Amygdala (tissue), 56 donors: ENCODE data around the gene ABCC5.
"Not testable (repeated sequence)": the region's sequence is repeated elsewhere in the genome, so short reads cannot be mapped to it uniquely, and the experiment has no call there.

Experiments used
- DNase-seq, 56 donors: peaks; one replicate each; lab custom pipeline; 2025; lab: John Stamatoyannopoulos, UW

ABCC5 gene

DNA sequence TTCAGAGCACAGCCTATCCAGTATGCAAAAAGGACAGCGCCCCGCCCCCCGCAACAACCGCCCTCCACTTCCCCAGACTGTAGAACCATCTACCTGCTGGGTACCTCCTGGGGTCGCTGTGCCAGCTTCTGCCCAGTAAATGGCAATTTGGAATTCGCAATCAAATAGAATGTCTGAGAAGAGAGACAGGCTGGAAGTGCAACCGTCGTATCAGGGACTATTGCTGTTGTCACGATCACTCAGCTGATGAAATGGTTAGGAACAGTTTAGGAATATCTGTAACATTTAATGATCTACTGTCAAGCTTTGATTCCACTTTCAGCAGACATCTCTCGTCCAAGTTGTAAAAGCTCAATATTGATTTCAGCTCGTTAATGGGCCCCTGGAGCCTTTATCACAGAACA is 119.7 kb downstream of the ABCC5 start:
- no peak for DNase-seq

DNA sequence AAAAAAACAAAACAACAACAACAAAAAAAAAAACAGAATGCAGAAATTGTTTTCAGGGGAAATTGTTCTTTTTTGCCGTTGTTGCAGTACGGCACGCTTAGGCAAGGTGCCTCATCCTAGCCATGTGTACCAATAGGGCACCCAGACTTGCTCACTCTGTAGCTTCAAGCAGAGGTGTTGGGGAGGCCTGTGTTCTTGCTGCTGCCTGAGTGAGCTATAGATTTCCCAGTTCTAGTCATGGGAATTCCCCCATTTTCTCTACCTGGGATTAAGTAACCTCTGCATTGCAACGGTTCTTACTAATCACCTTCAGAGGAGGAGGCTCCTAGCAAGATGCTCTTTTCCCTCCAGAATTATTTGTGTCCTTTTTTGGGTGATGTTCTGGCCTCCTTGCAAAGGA is 120.1 kb downstream of the ABCC5 start:
- DNase-seq, result no peak

DNA sequence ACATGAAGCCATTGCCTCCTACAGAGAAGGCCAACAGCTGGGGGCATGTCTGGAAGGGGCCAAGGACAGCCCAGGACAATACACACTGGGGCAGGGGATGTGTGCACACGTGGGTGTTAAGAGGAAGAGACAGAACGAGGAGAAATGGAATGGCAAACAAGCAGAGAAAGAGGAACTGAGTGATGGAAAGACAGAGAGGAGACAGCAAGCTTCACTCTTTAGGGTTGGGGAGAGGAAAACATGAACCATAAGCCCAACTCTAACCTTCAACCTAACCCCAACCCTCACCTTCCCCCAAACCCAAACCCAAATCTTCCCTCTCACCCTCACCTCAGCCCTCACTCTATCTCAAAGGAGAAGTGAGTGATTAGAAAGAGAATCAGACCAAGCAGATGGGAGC is 121.1 kb downstream of the ABCC5 start:
- no peak for DNase-seq

DNA sequence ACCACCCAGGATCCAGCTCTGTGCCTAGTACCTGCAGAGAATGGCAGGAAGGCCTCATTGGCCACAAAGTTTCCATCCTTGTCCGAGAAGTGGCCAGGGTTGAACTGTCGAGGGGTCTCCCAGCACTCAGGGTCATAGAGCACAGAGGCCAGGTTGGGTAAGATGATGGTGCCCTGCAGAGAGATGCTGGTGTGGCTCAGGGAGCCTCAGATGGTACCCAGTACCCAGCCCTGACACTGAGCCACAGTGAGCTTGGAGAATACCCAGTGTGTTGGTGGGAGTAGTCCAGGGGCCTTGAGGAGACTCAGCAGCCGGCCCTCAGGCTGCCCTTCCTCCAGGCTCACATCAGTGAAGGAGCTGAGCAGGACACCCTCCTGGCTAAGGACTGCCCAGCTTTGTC is 121.5 kb downstream of the ABCC5 start:
- no peak for DNase-seq

DNA sequence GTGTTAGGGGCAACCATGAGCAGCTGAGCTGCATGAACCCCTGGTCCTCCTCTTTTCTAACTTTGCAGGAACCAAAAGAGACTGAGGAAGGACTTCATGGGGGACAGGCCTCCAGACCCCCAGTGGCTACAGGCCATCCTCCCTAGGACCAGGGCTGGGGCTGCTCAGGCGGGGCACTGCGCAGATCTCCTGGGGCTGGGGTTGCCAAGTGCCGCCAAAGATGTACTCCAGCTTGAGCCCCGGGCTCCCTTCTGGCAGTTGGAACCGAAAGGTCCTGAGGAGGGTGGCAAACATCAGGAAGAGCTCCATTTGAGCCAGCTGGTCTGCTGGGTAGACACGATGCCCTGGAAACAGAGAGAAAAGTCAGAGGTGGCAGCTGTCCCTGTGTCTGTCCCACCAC is 121.9 kb downstream of the ABCC5 start:
- DNase-seq, result no peak

DNA sequence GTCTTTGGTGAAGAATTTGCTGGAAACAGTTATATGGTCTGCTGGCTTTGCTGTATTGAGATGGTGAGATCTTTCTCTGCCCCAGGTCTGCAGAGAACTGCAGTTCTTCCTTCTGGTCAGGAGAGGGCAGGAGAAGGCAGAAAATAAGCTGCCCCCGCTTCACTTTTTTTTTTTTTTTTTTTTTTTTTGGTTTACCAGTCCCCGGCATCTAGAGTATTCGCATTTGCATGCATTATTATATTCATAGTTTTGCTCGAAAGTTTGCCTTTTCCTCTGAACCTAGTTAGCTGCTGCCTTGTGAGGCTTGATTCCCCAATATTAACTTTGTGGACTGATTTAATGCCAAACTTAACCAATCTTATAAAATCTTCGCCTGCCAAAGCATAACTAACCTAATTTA is 122.4 kb downstream of the ABCC5 start:
- peak in 9 of 56 donors; percentile 2 to 42 (median 6) for DNase-seq

DNA sequence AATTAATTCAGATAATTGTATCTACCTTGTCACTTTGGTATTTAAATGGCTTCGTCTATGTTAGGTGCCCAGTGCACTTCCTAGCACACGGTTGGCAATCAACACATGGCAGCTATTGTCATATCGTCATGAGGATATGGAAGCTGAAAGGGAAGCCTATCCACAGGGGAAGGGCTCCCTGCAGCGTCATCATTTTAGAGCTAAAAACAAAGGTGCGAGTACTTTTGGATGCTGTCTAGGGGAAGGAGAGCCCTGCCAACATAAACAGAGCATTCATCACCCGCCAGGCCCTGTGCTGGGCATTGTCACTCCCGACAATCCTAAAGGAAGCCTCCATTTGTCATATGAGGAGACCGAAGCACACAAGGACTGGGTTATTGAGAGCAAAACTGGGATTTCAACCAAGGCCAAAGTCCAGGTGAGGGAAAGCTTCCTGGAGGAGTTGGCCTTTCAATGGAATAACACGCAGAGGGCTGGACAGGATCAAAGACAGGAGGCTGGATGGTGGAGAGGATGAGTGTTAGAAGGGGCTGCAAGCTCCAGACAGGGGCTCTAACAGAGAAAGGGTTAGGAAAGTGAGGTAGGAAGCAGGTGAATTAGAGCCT is 125.0 kb downstream of the ABCC5 start:
- no peak for DNase-seq

DNA sequence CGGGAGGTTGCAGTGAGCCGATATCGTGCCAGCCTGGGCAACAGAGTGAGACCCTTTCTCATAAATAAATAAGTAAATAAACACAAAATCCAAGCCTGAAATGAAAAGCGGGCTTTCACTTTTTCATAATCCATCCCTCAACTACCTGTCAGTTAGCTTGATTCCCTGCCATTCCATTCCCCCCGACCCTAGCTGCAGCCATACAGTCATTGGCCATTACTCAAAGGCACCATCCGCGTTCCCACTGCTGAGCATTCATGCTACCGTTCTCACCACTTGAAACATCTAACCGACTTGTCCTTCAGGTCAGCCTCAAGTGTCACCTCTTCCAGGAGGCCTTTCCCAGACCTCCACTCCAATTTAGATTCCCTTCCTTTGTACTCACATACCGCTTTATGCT is 131.9 kb downstream of the ABCC5 start:
- no peak for DNase-seq

DNA sequence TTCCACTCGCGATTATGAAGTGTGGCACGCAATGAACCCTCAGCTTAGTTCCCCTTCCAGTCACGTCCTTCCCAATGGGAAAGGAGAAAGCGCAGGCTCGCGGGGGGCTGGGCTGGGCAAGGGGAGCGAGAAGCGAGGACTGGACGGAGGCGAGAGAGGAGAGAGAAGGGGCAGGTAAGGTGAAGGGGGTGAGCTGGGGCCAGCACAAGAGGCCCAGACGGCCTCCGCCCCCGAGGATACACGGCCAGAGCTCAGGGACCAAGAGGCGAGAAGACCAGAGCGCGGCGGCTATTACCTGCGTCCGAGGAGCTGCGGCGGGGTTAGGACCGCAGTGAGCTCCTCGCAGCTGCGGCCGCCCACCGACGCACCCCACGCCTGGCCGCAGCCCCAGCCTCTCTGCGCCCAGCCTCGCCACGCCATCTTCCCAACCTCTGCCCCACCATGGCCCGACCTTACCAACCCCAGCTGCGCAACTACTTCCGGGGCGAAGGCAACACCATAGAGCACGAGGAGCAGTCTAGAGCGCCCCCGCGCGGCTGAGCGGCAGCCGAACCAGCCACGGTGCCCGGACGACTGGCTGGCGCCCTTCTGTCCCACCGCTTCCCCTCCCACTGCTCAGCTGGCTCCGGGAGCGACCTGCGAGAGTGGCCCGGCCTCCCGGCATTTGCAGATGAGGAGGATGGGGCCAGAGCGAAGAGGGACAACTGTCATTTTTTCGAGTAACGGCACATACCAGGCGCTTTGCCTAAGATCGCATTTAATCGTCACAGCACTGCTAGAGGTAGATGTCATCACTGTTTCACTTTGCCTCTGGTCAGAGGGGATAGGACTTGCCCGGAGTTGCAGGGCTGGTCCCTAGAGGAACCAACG is 133.0 kb downstream of the ABCC5 start, which contains the start of gene PARL:
TSS of gene PARL (minus strand) at position 454 of the 870 bp plus-strand sequence. CDS start at position 420, 34 bp downstream.
- DNase-seq, result peak; percentile 71 to 97 (median 91)

DNA sequence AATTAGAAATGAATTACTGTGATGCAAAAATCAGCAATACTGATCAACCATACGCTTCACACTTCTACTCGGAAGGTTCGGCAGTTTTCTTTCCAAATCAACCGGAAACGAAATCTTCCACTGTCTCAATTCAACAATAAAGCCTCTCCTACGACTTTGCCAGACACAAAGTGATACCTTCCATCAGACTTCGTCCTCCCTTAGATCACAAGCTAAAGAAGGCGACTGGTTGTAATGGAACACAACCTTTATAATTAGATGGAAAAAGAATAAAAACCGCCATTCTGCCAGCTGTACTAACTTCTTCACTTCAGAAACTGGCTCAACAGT is 133.6 kb downstream of the ABCC5 start:
- no peak for DNase-seq

DNA sequence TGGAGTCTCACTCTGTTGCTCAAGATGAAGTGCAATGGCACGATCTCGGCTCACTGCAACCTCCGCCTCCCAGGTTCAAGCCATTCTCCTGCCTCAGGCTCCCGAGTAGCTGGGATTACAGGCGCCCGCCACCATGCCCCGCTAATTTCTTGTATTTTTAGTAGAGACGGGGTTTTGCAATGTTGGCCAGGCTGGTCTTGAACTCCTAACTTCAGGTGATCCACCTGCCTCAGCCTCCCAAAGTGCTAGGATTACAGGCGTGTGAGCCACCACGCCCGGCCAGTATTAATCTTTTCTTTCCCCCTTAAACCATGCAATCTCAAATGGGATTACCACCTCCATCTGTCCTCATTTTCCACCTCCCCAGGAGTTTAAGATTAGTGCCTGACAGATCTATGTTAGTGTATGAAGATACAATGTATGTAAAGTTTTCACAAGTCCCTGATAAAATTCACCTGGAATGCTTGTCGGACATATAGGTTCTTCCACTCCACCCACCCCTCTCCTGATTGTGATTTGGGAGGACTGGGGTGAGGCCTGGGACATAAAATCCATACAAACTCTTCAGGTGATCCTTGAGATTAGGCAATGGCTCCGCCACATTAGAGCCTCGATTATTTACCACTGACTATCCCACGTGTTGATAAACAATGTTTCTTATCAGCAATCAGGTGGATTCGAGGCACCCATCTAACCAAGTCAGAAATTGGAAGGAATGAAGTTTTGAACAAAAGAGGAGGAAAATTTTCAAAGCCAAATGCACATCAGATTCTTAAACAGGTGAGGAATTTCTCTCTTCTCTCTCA is 134.2 kb downstream of the ABCC5 start:
- DNase-seq, result no peak

DNA sequence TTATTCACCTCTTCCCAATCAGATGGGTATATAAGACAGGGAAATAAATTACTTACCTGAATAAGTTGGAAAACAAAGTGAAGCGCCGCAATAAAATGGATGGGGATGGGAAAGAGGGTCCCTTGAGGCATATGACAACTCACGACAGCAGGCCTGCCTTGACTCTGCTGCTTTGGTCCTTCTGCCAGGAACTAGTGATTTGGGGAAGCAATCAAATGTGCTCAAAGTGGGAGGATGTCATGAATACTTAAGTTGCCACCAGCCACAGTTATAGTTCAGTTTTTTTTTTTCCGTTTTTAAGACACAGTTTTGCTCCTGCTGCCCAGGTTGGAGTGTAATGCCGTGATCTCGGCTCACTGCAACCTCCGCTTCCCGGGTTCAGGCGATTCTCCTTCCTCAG is 137.6 kb downstream of the ABCC5 start:
- DNase-seq, result no peak

DNA sequence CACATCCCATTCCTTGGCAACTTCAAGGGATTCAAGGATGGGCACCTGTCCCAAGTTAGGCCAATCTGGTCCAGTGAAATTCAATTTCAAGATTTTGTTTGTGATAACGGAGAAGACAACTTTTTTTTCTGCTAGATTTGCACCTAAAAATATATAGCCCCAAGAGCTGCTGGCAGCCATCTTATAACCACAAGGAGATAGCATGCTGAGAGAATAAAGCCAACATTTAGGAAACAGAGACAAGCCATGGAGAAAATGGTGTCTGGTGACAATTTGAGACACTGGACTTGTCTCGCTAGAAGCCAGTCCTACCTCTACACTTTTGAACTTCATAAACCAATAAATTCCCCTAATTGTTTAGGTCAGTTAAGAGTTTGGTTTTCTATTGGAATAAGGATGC is 138.4 kb downstream of the ABCC5 start:
- no peak for DNase-seq

DNA sequence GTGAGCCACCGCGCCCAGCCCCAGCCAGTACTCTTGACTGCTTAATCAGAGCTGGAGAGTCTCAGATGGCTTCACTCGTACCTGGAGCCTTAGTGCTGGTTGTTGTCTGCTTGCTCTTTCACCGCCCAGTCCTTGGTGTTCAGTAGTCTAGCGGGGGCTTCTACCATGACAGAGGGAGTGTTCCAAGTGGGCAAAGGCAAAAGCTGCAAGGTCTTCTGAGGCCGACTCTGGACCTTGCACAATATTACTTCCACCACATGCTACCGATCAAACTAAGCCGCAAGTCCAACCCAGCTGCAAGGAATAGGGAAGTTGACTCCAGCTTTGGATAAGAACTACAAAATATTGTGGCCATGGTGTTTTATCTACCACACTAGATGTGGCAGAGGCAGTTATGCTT is 139.6 kb downstream of the ABCC5 start:
- DNase-seq, result peak in 4 of 56 donors; percentile 3 to 6 (median 4)

DNA sequence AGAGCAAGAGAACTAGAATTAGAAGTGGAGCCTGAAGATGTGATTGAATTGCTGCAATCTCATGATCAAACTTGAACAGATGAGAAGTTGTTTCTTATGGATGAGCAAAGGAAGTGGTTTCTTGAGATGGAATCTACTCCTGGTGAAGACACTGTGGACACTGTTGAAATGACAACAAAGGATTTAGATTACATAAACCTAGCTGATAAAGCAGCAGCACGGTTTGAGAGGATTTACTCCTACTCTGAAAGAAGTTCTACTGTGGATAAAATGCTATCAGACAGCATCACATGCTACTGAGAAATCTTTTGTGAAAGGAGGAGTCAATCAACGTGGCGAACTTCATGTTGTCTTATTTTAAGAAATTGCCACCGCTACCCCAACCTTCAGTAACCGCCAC is 140.5 kb downstream of the ABCC5 start:
- DNase-seq, result not testable (repeated sequence)

DNA sequence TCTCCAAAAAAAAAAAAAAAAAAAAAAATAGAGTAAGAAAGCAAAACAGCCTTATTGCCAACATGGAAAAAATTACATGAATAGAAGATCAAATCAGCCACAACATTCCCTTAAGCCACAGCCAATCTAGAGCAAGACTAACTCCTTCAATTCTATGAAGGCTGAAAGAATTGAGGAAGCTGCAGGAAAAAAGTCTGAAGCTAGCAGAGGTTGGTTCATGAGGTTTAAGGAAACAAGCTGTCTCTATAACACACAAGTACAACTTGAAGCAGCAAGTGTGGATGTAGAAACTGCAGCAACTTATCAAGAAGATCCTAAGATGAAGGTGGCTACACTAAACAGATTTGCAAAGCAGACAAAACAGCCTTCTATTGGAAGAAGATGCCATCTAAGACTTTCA is 142.3 kb downstream of the ABCC5 start:
- no peak for DNase-seq

DNA sequence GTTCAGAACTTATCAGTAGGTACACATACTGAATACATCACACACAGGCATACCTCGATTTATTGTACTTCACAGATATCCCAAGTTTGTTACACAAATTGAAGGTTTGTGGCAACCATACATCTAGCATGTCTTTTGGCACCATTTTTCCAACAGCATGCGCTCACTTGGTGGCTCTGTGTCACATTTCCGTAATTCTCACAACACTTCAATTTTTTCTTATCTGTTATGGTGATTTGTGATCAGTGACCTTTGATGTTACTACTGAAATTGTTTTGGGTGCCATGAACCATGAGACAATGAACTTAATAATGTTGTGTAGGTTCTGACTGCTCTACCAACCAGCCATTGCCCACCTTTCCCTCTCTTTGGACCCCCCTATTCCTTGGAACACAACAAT is 143.8 kb downstream of the ABCC5 start:
- no peak for DNase-seq

DNA sequence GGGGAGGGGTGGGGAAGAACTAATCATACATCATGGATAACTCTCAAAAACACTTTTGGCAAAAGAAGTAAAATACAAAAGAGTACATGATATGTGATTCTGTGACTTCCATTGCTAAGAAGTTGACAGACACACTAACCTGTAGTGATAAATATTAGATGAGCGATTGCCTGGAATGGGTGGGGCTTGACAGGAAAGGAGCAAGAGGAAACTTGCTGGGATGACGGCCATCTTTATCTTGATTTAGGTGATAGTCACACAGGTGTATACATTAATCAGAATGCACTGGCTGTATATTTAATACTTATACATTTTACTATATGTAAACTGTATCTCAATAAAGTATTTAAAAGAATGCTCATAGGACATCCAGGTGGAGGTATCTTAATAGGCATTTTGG is 146.1 kb downstream of the ABCC5 start:
- no peak for DNase-seq

DNA sequence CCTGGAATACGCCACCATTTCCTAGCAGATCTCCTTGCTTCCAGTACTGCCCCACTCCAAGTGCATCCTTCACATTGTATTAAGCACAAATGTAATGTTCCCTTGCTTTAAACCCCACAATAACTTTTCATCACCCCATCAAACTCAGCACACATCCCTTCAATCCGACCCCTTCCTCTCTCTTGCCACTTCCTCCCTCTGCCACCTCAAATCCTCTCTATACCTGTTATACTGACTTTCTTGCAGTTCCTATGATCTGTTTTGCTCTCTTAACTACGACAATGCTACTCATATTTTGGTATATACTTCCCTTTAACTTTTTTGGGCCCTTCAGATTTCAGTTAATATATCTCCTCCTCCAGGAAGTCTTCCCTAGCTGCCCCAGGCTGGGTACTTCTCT is 147.1 kb downstream of the ABCC5 start:
- no peak for DNase-seq
